ENCODE measurements around the gene MAFG.
A peak's percentile ranks its signal among the peaks of the same experiment; 100 is the strongest.

Gene MAFG

GRCh38 chr17:81870981-81871386, 56.6 kb downstream of the MAFG start, which contains the start of gene ARHGDIA:
TSS of gene ARHGDIA (minus strand) at chr17:81871337. CDS start at chr17:81869930, 1,407 bp downstream.
- peak within 1 kb of the TSS; percentile 85 for H3K4me3 ChIP-seq (ENCODE audit: low read depth, low read length)
- CTCF ChIA-PET: interaction anchor here (0.6 to 2.6 kb wide), 4 partner anchors 9 to 46 kb away, joined by 3 to 15 read pairs (median 4); no protein-coding TSS in a partner anchor
- H3K4me1 ChIP-seq (ENCODE audit: control insufficient read depth, insufficient read depth, low read length): peaks cover 17% of the 10 kb centered on the region; the same call in 1 of the 2 replicates
- peak within 1 kb of the TSS; percentile 100 for H3K27ac ChIP-seq (ENCODE audit: extremely low read depth, low read depth, low read length)
- 0 out of 2 replicates have a peak, but pooled peaks have one; percentile 58 for TF ChIP-seq FEZF1 (tag by site-specific recombination; IDR thresholded peaks at IDR 0.05)
- TF ChIP-seq ZNF664 (tag by site-specific recombination; IDR thresholded peaks at IDR 0.05): no peak
- H3K9me3 ChIP-seq (ENCODE audit: control insufficient read depth, insufficient read depth, low read depth, low read length): no peaks in the 10 kb centered on the region
- H3K36me3 ChIP-seq (ENCODE audit: control insufficient read depth in 2 of 2, insufficient read depth in 1 of 2, low read length in 2 of 2): peaks cover 0 to 42% of the 10 kb centered on the region in 2 experiments; a peak in 2 of 3 replicates
- POLR2A ChIA-PET: interaction anchor here (1.3 to 2.7 kb wide), 4 partner anchors 10 to 187 kb away, joined by 3 to 17 read pairs (median 6); partner anchors contain the start of genes ARL16, HGS and P4HB

GRCh38 chr17:81870131-81870980, 57.2 kb downstream of the MAFG start:
- peaks cover 17% of the 10 kb centered on the region; the same call in 1 of the 2 replicates for H3K4me1 ChIP-seq (ENCODE audit: control insufficient read depth, insufficient read depth, low read length)
- peak overlapping the region; percentile 85 for H3K4me3 ChIP-seq (ENCODE audit: low read depth, low read length)
- no peaks in the 10 kb centered on the region for H3K9me3 ChIP-seq (ENCODE audit: control insufficient read depth, insufficient read depth, low read depth, low read length)
- peak overlapping the region; percentile 100 for H3K27ac ChIP-seq (ENCODE audit: extremely low read depth, low read depth, low read length)
- CTCF ChIA-PET: interaction anchor here (0.6 to 2.6 kb wide), 13 partner anchors 9 to 160 kb away, joined by 3 to 15 read pairs (median 4); partner anchors contain the start of gene PCYT2
- peaks cover 0 to 48% of the 10 kb centered on the region in 2 experiments; a peak in 2 of 3 replicates for H3K36me3 ChIP-seq (ENCODE audit: control insufficient read depth in 2 of 2, insufficient read depth in 1 of 2, low read length in 2 of 2)
- POLR2A ChIA-PET: interaction anchor here (1.2 to 2.7 kb wide), 10 partner anchors 9 to 187 kb away, joined by 3 to 17 read pairs (median 6); partner anchors contain the start of genes ARL16, HGS, MCRIP1 and MRPL12
- TF ChIP-seq, protein P1, sequence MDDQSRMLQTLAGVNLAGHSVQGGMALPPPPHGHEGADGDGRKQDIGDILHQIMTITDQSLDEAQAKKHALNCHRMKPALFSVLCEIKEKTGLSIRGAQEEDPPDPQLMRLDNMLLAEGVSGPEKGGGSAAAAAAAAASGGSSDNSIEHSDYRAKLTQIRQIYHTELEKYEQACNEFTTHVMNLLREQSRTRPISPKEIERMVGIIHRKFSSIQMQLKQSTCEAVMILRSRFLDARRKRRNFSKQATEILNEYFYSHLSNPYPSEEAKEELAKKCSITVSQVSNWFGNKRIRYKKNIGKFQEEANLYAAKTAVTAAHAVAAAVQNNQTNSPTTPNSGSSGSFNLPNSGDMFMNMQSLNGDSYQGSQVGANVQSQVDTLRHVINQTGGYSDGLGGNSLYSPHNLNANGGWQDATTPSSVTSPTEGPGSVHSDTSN (CRISPR knock-in tag; IDR thresholded peaks at IDR 0.05): no peak
- TF ChIP-seq ZIC2 (tag by site-specific recombination; IDR thresholded peaks at IDR 0.05): peak; percentile 43; the same call in 1 of the 2 replicates
- no peak for TF ChIP-seq ZNF768 (tag by site-specific recombination; IDR thresholded peaks at IDR 0.05)
- peak; percentile 77 for TF ChIP-seq GLIS1 (tag by site-specific recombination; IDR thresholded peaks at IDR 0.05)
- peak; percentile 77; the same call in 1 of the 2 replicates for TF ChIP-seq KLF8 (tag by site-specific recombination; IDR thresholded peaks at IDR 0.05)
- no peak for TF ChIP-seq BCL11A (tag by site-specific recombination; IDR thresholded peaks at IDR 0.05; ENCODE audit: low read depth)
- TF ChIP-seq ZNF433 (tag by site-specific recombination; IDR thresholded peaks at IDR 0.05; ENCODE audit: low read depth): no peak
- no peak for TF ChIP-seq ZNF549 (tag by site-specific recombination; IDR thresholded peaks at IDR 0.05)
- TF ChIP-seq ZNF37A (tag by site-specific recombination; IDR thresholded peaks at IDR 0.05): no peak
- no peak for TF ChIP-seq ZNF624 (tag by site-specific recombination; IDR thresholded peaks at IDR 0.05)
- 0 out of 2 replicates have a peak, but pooled peaks have one; percentile 27 for TF ChIP-seq OVOL3 (tag by site-specific recombination; IDR thresholded peaks at IDR 0.05)
- no peak for TF ChIP-seq MEIS1 (CRISPR knock-in tag; IDR thresholded peaks at IDR 0.05; ENCODE audit: borderline replicate concordance)
- no peak for TF ChIP-seq ZNF792 (tag by site-specific recombination; IDR thresholded peaks at IDR 0.05)
- no peak for TF ChIP-seq ZNF175 (tag by site-specific recombination; IDR thresholded peaks at IDR 0.05)
- peak; percentile 43 for TF ChIP-seq ZEB2 (tag by site-specific recombination; IDR thresholded peaks at IDR 0.05)
- no peak for TF ChIP-seq ZNF132 (tag by site-specific recombination; IDR thresholded peaks at IDR 0.05; ENCODE audit: borderline replicate concordance)
- TF ChIP-seq ZNF24 (tag by site-specific recombination; IDR thresholded peaks at IDR 0.05): no peak
- peak; percentile 32 for TF ChIP-seq ZFHX2 (tag by site-specific recombination; conservative IDR thresholded peaks at IDR 0.05)
- TF ChIP-seq ZBTB49 (tag by site-specific recombination; IDR thresholded peaks at IDR 0.05; ENCODE audit: low read depth): no peak
- peak; percentile 92 for TF ChIP-seq GLIS2 (tag by site-specific recombination; IDR thresholded peaks at IDR 0.05)
- TF ChIP-seq ZNF155 (tag by site-specific recombination; IDR thresholded peaks at IDR 0.05): no peak
- 0 out of 2 replicates have a peak, but pooled peaks have one; percentile 38 for TF ChIP-seq IKZF3 (tag by site-specific recombination; IDR thresholded peaks at IDR 0.05)
- TF ChIP-seq ZBTB8A (tag by site-specific recombination; IDR thresholded peaks at IDR 0.05): 0 out of 2 replicates have a peak, but pooled peaks have one; percentile 21
- no peak for TF ChIP-seq ZNF626 (tag by site-specific recombination; IDR thresholded peaks at IDR 0.05)
- peak; percentile 24; the same call in 1 of the 2 replicates for TF ChIP-seq ZNF76 (tag by site-specific recombination; IDR thresholded peaks at IDR 0.05; ENCODE audit: borderline replicate concordance, low read depth)
- TF ChIP-seq ZBTB20 (tag by site-specific recombination; IDR thresholded peaks at IDR 0.05): peak; percentile 90
- TF ChIP-seq ZNF266 (tag by site-specific recombination; IDR thresholded peaks at IDR 0.05; ENCODE audit: low read depth): no peak
- TF ChIP-seq ZNF692 (tag by site-specific recombination; IDR thresholded peaks at IDR 0.05): peak; percentile 97
